ENCODE data around the gene BCAS1.

BCAS1 gene

GRCh38 chr20:53967527-53967926 lies 102.9 kb downstream of the BCAS1 start:
- H3K4me2 ChIP-seq (ENCODE audit: low read length), result no peak overlapping the region
- no peak overlapping the region for H3K4me3 ChIP-seq (ENCODE audit: low read depth, low read length, poor library complexity, severe bottlenecking)
- no peak overlapping the region for H3K9ac ChIP-seq (ENCODE audit: low read length)
- H2AFZ ChIP-seq (ENCODE audit: low read length), result no peak overlapping the region
- no peaks in the 10 kb centered on the region; the same call in 1 of the 2 replicates for H3K9me3 ChIP-seq (ENCODE audit: low read length)
- H3K36me3 ChIP-seq (ENCODE audit: insufficient read depth, low read length), result no peaks in the 10 kb centered on the region
- no peaks in the 10 kb centered on the region for H3F3A ChIP-seq (ENCODE audit: insufficient read depth, low read length)
- no peak for TF ChIP-seq CTCF (IDR thresholded peaks at IDR 0.05; ENCODE audit: low read length)
- no peak for TF ChIP-seq EZH2 (IDR thresholded peaks at IDR 0.05; ENCODE audit: borderline replicate concordance, low read length)
- no peaks in the 10 kb centered on the region for H3K79me2 ChIP-seq (ENCODE audit: insufficient read depth, low read length)
- H3K27ac ChIP-seq (ENCODE audit: low read depth, low read length, poor library complexity, severe bottlenecking), result no peak overlapping the region
- H3K4me1 ChIP-seq (ENCODE audit: insufficient read depth, low read length, severe bottlenecking), result no peaks in the 10 kb centered on the region
- no peaks in the 10 kb centered on the region; the same call in 1 of the 2 replicates for H3K27me3 ChIP-seq (ENCODE audit: insufficient read depth, low read length)
- no peaks in the 10 kb centered on the region for H3K9me2 ChIP-seq (ENCODE audit: low read depth, low read length)
- H4K20me1 ChIP-seq (ENCODE audit: insufficient read depth, low read length), result no peaks in the 10 kb centered on the region

GRCh38 chr20:53966774-53967398 lies 103.5 kb downstream of the BCAS1 start:
- Histone ChIP-seq H4K20me1 (ENCODE audit: insufficient read depth, low read length) (no peaks in the 10 kb centered on the region), H3K9me2 (ENCODE audit: low read depth, low read length) (no peaks in the 10 kb centered on the region), H3K9me3 (ENCODE audit: low read length) (no peaks in the 10 kb centered on the region; the same call in 1 of the 2 replicates), H3K4me2 (ENCODE audit: low read length) (no peak overlapping the region), H3K4me3 (ENCODE audit: low read depth, low read length, poor library complexity, severe bottlenecking) (no peak overlapping the region), H3K27ac (ENCODE audit: low read depth, low read length, poor library complexity, severe bottlenecking) (no peak overlapping the region), H3K27me3 (ENCODE audit: insufficient read depth, low read length) (no peaks in the 10 kb centered on the region; the same call in 1 of the 2 replicates), H3K79me2 (ENCODE audit: insufficient read depth, low read length) (no peaks in the 10 kb centered on the region), H3K9ac (ENCODE audit: low read length) (no peak overlapping the region), H3K4me1 (ENCODE audit: insufficient read depth, low read length, severe bottlenecking) (no peaks in the 10 kb centered on the region), H3K36me3 (ENCODE audit: insufficient read depth, low read length) (no peaks in the 10 kb centered on the region), H3F3A (ENCODE audit: insufficient read depth, low read length) (no peaks in the 10 kb centered on the region), H2AFZ (ENCODE audit: low read length) (no peak overlapping the region)
- TF ChIP-seq CTCF (IDR thresholded peaks at IDR 0.05; ENCODE audit: low read length), result no peak
- TF ChIP-seq EZH2 (IDR thresholded peaks at IDR 0.05; ENCODE audit: borderline replicate concordance, low read length), result no peak

- Histone ChIP-seq H3K79me2 (ENCODE audit: insufficient read depth, low read length) (no peaks in the 10 kb centered on the region), H3K36me3 (ENCODE audit: insufficient read depth, low read length) (no peaks in the 10 kb centered on the region), H3K4me3 (ENCODE audit: low read depth, low read length, poor library complexity, severe bottlenecking) (no peak overlapping the region), H3K9me2 (ENCODE audit: low read depth, low read length) (no peaks in the 10 kb centered on the region), H3K27ac (ENCODE audit: low read depth, low read length, poor library complexity, severe bottlenecking) (no peak overlapping the region), H4K20me1 (ENCODE audit: insufficient read depth, low read length) (no peaks in the 10 kb centered on the region), H2AFZ (ENCODE audit: low read length) (no peak overlapping the region), H3K4me1 (ENCODE audit: insufficient read depth, low read length, severe bottlenecking) (no peaks in the 10 kb centered on the region), H3K27me3 (ENCODE audit: insufficient read depth, low read length) (no peaks in the 10 kb centered on the region), H3K9ac (ENCODE audit: low read length) (no peak overlapping the region), H3F3A (ENCODE audit: insufficient read depth, low read length) (no peaks in the 10 kb centered on the region), H3K4me2 (ENCODE audit: low read length) (no peak overlapping the region), H3K9me3 (ENCODE audit: low read length) (no peaks in the 10 kb centered on the region)
- TF ChIP-seq EZH2 (IDR thresholded peaks at IDR 0.05; ENCODE audit: borderline replicate concordance, low read length) (no peak), CTCF (IDR thresholded peaks at IDR 0.05; ENCODE audit: low read length) (no peak)
Measured at GRCh38 chr20:53964501-53965253, 105.7 kb downstream of the BCAS1 start.
